ENCODE data around the gene PPP1R12C.

Gene PPP1R12C

GRCh38 chr19:55105237-55105636 lies 12.2 kb downstream of the PPP1R12C start:
- DNase-seq, result no peak
- H3K9me3 Mint-ChIP-seq, result peaks cover 19% of the 10 kb centered on the region
- H3K36me3 Mint-ChIP-seq (ENCODE audit: low read depth), result peaks cover 56% of the 10 kb centered on the region
- H3K4me3 Mint-ChIP-seq, result no peak overlapping the region
- H3K27ac Mint-ChIP-seq, result no peak overlapping the region
- H3K4me1 Mint-ChIP-seq, result peaks cover 2% of the 10 kb centered on the region
- no peaks in the 10 kb centered on the region for H3K27me3 Mint-ChIP-seq (ENCODE audit: low read depth, poor library complexity)
- TF ChIP-seq, protein P1, sequence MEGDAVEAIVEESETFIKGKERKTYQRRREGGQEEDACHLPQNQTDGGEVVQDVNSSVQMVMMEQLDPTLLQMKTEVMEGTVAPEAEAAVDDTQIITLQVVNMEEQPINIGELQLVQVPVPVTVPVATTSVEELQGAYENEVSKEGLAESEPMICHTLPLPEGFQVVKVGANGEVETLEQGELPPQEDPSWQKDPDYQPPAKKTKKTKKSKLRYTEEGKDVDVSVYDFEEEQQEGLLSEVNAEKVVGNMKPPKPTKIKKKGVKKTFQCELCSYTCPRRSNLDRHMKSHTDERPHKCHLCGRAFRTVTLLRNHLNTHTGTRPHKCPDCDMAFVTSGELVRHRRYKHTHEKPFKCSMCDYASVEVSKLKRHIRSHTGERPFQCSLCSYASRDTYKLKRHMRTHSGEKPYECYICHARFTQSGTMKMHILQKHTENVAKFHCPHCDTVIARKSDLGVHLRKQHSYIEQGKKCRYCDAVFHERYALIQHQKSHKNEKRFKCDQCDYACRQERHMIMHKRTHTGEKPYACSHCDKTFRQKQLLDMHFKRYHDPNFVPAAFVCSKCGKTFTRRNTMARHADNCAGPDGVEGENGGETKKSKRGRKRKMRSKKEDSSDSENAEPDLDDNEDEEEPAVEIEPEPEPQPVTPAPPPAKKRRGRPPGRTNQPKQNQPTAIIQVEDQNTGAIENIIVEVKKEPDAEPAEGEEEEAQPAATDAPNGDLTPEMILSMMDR (IDR thresholded peaks at IDR 0.05), result no peak

DNA sequence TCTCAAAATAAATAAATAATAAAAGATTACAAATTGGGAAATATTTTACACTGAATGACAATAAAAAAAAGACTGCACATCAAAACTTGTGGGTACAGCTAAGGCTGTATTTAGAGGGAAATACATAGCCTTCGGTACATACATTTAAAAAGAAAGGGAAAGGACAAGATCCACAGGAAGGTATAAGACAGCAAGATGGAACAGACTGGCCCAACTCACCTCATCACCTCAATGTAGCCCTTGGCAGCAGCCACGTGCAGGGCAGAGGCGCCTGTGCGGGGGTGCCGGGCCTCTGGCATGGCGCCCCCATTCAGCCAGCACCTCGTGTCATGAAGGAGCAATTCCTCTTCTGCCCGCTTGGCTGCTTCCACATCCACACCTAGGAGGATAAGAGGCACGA lies 14.2 kb downstream of the PPP1R12C start:
- Mint-ChIP-seq H3K4me3 (no peak overlapping the region), H3K9me3 (peaks cover 19% of the 10 kb centered on the region), H3K27ac (no peak overlapping the region), H3K36me3 (ENCODE audit: low read depth) (peaks cover 47% of the 10 kb centered on the region), H3K4me1 (peaks cover 12% of the 10 kb centered on the region), H3K27me3 (ENCODE audit: low read depth, poor library complexity) (no peaks in the 10 kb centered on the region)
- DNase-seq, result no peak
- TF ChIP-seq, protein P1 (IDR thresholded peaks at IDR 0.05), result no peak

GRCh38 chr19:55101261-55101660 lies 16.2 kb downstream of the PPP1R12C start:
- TF ChIP-seq, protein P1 (IDR thresholded peaks at IDR 0.05), result no peak
- DNase-seq, result no peak

DNA sequence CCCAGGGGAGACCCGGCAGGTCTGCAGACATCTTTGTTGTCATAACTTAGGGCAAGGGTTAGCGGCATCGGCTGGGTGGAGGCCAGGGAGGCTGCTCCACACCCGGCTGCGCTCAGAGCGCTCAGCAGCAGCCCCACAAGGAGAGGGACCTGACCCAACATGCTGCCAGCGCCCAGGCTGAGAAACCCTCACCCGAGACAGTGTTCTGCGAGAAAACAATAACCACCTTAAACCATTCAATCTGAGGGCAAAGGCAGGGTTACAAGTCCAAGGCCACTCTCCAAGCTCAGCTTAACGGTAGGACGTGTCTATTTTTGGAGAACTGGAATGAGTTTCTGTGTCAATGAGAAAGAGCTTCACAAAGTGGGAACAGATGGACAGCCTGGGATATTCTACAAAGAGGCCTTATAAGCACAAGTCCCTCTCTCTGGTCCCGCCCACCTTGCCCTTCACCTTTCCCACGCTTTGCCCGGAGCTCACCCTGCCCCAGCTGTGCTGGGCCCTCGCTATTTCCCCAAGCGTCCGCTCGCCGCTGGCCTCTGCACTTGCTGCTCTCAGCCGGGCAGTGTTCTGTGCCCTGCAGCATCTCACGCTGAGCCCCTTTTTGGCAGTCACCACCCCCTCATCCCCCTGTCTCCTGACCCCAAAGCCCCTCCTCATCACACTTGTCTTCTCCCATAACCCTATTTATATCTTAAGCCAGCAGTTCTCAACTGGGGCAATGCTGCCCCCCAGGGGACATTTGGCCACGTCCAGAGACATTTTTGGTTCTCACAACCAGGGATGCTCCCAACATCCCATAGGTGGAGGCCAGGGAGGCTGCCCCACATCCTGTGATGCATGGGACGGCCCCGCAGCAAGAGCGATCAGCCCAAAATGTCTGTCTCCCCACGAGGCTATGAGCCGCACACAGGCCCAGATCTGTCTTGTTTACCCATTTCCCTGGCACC lies 17.6 kb downstream of the PPP1R12C start:
- no peak overlapping the region for H3K4me3 Mint-ChIP-seq
- TF ChIP-seq, protein P1 (IDR thresholded peaks at IDR 0.05), result peak; percentile 12
- H3K27ac Mint-ChIP-seq, result no peak overlapping the region
- peaks cover under 1% of the 10 kb centered on the region for H3K27me3 Mint-ChIP-seq (ENCODE audit: low read depth, poor library complexity)
- H3K36me3 Mint-ChIP-seq (ENCODE audit: low read depth), result peaks cover 29% of the 10 kb centered on the region
- H3K9me3 Mint-ChIP-seq, result peaks cover 19% of the 10 kb centered on the region
- H3K4me1 Mint-ChIP-seq, result peaks cover 19% of the 10 kb centered on the region
- peak; percentile 46 for DNase-seq

More at GRCh38 chr19:55101261-55101660, 16.2 kb downstream of the PPP1R12C start:
- Mint-ChIP-seq H3K36me3 (ENCODE audit: low read depth) (peaks cover 39% of the 10 kb centered on the region), H3K4me3 (no peak overlapping the region), H3K27me3 (ENCODE audit: low read depth, poor library complexity) (no peaks in the 10 kb centered on the region), H3K9me3 (peaks cover 19% of the 10 kb centered on the region), H3K27ac (no peak overlapping the region), H3K4me1 (peaks cover 17% of the 10 kb centered on the region)

GRCh38 chr19:55098716-55099556 lies 18.5 kb downstream of the PPP1R12C start:
- peaks cover 32% of the 10 kb centered on the region for H3K36me3 Mint-ChIP-seq (ENCODE audit: low read depth)

More at GRCh38 chr19:55098716-55099556, 18.5 kb downstream of the PPP1R12C start:
- TF ChIP-seq, protein P1 (IDR thresholded peaks at IDR 0.05), result peak; percentile 16
- DNase-seq, result peak; percentile 28
- Mint-ChIP-seq H3K27me3 (ENCODE audit: low read depth, poor library complexity) (peaks cover 3% of the 10 kb centered on the region), H3K4me1 (peaks cover 23% of the 10 kb centered on the region), H3K9me3 (peaks cover 19% of the 10 kb centered on the region), H3K4me3 (no peak overlapping the region), H3K27ac (no peak overlapping the region)
